NOMO-1 treated with dmso at 0.1 percent for 144 hours (cell line): Measurements from ENCODE around the gene BMP2.

Experiments
- DNase-seq: peaks from one replicate; lab custom pipeline; 2025; ENCODE audit not compliant: unreplicated experiment; lab: John Stamatoyannopoulos, UW

Gene BMP2

DNA sequence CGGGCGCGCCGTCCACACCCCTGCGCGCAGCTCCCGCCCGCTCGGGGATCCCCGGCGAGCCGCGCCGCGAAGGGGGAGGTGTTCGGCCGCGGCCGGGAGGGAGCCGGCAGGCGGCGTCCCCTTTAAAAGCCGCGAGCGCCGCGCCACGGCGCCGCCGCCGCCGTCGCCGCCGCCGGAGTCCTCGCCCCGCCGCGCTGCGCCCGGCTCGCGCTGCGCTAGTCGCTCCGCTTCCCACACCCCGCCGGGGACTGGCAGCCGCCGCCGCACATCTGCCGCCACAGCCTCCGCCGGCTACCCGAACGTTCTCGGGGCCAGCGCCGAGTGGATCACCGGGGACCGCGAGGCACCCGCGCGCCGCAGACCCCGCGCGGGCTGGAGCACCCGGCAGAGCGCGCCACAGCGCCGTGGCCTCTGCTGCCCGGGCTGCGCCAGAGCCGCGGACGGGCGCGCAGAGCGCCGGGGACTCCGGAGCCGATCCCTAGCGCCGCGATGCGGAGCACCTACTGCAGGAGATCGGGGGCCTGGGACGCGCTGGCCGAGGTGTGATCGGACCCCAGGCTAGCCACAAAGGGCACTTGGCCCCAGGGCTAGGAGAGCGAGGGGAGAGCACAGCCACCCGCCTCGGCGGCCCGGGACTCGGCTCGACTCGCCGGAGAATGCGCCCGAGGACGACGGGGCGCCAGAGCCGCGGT lies at the start of gene BMP2:
Gene BMP2, plus strand, starts transcription at position 151 of the 692 bp plus-strand sequence. CDS start 2,441 bp downstream, outside the sequence.
- peak; percentile 29 for DNase-seq

DNA sequence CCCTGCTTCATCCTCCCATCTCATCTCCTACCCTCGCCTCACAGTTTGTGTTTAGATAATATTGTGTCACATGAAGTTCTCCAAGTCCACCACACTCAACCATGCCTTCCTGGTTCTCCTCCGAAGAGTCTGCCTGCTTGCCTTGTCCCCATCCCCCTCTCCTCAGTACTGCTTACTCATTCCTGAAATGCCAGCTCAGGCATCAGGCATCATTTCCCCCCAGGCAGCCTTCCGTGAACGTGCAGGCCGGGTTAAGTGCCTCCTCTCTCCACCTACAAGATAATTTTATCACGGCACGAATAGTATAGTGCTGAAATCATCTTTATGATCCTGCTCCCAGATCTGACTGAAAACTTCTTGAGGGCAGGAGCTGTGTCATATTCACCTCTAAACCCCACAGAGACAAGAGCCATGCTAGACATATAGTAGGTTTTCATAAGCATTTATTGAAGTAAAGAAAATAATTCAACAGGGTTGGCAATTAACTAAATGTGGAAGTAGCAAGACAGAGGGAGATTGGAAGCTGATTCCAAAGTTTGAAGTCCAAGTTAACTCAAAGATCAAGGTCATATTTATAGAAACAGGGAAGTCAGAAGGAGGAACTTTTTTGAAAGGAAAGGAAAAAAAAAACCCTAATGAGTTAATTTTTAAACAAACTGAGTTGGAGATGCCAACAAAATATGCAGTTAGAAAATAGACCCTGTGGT lies 48.7 kb upstream of the BMP2 start:
- DNase-seq: no peak

DNA sequence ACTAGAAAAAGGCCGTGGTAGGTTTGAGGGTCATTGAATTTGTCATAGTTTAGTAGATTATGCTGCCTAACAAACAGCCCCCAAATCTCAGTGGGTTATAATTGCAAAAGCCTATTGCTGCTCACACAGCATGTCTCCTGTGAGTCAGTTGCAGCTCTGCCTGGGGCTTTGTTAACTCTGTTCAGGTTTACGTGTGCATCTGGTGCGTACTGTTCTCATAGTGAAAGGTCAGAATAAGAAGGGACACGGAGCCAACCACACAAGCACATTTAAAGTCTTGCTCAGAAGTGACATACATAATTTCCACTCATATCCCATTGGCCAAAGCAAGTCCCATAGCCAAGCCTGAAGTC lies 48.1 kb upstream of the BMP2 start:
- DNase-seq: no peak

DNA sequence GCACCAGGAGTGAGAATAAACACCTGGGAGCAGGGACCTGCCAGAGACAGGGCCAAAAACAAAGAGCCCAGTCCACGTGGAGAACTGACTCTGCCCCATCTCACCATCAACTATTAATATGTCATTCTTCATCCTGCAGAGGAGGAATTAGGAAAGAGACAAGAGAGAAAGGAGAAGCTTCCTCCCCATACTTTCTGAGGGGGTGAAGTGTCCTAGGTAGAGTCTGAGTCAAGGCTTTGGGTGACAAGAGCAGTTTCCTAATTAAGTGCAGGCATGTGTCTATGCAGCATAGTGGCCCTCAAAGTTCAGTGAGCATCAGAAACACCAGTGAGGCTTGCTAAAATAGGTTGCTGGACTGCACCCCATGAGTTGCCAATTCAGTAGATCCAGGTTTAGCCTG lies 40.7 kb upstream of the BMP2 start:
- DNase-seq: no peak

DNA sequence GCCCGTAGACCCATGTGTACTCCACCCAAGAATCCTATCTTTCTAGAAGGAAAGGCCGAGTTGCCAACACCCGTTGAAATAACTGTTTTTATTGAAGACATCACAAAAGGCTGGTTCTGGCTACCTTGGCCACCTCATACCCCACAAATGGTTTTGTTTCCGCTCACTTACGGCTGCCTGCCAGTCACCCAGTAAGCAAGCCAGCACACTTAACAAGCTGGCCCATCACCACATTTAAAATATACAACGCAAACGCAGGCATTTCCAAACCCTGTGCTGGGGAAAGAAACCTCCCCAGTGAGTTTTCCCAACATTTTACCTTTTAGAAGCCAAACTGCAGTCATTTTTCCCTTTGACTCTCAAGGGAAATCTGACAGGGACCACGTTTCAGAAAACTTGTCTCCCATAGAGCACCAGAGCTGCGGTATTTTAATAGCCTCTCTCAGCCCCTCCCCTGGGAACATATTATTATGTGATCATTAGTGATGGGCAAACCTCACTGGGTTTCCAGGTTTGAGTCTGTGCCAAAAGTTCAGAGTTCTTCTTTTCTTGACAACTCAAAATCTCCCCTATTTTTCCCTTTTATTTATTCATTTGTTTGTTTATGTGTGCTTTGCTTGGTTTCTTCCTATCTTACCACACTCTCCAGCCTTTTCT lies 36.7 kb upstream of the BMP2 start:
- DNase-seq: no peak

DNA sequence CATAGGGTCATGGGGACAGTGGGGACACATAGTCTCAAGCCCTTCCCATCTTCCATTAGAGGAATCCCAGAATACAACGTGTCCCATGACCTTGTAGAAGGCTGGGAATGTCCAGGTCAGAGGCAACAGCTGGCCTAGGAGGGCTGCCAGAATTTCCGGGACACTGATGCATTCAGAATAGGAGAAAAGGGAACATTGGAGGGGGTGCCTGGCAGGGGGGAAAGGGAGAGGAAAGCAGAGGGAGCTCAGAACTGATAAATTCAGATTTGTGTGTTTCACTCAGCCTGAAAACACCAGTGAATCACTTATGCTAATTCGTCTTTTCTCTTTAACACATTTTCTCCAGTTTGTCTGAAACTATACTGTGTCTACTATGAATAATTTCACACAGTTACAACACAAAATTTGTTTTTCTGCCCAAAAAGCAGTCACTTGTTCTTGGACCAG lies 35.5 kb upstream of the BMP2 start:
- no peak for DNase-seq

DNA sequence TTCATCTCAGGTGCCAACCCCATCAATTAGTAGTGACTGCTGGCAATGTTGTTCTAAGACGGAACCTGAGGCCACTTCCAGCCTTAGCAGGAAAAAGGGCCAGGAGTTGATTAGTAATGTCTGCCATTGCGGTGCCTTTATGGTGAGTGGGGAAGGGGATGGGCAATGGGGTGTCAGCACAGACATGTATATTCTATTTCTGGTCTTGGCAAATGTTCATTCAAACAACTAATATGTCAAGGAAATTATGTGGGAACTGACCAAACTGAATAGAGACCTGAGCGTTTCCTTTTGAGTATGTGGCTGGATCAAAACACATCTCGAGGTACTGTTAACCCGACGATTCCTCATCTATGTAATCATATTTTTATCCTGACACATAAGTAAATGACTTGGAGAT lies 34.6 kb upstream of the BMP2 start:
- no peak for DNase-seq

DNA sequence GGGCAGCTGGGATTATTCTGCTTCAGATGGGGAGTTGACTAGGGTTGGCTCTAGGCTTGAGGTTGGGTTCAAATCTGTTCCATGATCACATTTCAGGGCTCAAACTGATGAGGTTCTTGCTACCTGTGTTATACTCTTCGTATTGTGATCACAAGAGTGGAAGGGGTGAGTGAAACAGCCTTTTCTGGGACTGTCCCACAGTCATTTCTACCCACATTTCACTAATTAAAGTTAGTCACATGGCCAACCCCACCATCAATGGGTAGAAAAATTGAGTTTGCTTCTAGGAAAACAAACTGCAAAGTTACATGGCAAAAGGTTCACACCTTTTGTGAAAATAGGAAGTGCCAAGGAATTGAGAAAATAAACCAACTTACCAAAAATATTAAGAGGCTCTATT lies 33.5 kb upstream of the BMP2 start:
- no peak for DNase-seq

DNA sequence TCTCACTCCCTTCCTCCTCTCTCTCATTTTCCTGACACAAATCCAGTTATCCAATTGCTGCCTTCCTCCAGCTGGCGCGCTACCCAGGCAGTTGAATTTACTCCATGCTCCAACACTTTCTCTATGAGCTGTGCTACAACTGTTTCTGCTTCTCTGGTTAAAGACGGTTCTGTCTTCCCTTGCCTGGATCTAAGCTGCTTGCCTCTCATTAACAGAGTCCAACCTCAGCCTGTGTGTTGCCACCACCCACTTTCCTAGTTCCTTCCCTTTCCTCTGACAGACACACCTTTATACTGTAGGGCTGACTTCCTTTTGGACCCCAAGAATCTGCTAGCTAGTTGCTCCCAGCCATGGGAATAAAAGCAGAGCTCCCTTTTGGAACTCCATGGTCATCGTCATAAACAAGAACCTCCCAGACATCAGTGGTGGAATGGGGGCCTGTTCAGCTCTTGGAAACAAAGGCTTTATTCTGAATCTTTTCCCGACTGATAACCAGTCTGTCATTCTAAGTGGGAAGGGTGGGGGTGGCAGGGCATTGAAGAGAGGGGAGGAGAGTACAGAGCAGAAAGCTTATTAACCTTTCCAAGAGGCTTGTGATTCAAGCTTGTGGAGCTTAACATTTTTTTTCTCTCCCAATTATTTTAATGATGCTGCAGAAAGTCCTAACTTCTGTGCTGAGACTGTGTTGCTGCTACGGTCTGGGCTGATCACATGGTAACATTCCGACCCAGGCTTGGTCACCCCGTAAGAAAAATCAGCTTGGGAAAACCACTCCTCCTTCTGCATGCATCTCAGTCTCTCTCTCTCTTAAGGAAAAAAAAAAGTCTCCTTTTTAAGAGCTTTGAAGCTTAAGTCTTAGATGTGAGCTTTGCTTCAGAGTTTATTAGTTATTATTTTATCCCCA lies 31.3 kb upstream of the BMP2 start:
- no peak for DNase-seq

DNA sequence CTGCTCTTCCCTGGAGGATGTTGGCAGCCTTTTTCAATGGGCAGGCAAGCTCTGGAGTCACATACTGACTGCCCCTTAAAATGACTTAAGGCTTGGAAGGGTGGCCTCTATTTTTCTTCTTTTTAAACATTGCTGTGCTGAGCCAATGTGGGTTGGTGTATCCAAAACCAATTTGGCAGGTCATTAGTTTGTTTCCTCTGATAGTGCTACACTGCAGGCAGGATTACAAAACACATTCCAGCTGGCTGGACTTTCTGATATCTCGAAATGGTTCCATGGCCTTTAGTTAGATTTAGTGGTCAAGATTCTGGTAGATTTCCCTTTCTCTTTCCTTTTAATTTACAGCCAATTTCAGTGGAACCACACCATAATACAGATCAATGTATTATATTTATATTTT lies 28.1 kb upstream of the BMP2 start:
- DNase-seq: no peak

DNA sequence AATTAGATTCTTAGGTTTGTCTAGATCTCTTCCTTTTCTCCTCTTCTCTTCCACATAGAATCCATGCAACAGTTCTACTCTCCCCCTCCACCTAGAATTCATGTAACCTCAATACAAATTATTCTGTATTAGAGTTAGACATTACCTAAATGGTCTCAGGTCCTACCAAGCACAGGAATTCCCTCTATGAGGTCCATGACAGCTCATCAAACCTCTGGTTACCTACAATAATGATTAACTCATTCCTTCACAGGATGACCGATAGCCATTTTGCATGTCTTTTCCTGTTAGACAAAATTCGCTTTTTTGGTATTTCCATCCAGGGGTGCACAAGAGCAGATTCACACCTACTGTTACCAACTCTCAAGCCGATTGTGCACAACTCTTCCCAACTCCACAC lies 27.4 kb upstream of the BMP2 start:
- no peak for DNase-seq

DNA sequence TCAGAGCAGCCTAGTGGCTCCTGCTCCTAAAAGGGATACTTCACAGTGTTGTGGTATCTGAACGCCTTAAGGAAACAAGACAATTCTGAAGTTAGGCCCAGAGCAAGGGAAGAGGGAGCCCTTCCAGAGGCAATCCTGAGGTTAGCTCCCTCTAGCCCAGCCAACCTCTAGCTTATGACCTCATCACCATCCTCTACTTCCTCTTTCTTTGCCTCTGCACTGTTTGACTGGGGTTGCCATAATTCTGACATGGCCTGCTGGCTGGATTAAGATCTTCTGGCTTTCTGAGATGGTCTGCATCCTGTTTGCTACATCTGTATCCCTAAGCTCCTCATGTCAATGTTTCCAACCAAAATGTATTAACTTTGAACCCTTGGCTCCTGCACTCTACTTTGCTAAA lies 23.3 kb upstream of the BMP2 start:
- DNase-seq: peak; percentile 28

DNA sequence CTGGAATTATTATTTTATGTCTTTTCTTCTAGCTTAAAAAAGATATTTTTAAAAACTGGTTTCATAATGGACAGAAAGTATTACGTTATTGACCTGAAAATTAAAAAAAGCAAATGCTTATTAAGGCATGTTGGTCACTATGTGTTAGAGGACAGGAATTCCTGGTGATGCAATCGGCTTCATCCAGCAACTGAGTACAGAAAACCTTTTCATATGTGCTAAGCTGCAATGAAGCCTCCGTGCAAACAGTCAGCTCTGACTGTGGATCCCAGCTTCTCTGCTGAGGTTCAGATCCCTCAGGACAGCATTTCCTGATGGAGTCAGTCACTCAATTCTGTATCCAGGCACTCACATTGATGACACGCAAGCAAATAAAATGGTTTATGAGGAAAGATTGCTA lies 22.7 kb upstream of the BMP2 start:
- no peak for DNase-seq

DNA sequence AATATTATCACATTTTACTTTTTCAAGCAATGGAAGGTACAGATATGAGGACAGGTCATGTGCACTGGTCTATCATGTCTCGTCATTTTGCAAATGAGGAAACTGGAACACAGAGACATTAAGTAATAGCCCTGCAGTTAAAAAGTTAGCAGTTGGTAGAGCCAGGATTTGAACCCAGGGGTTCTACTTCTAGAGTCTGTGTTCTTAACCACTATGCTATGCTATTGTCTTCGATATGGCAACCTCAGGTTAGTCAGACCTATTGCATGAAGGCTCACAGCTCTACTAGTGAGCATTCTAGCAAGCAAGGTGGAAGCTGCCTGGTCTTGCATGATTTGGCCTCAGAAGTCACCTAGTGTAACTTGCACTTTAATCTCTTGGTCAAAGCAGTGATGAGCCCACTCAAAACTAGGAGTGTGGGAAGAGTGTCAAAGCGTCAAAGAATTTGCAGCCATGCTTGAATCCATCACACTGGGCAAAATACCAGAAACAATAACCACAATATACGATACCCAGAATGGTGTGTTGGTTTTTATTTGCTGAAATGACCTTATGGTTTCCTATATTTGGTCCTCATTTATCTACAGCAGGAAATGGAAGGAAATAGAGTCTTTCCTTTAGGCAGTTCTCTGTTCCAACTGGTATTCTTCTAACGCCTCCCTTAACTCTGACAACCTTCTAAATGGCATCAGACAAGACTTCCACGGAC lies 20.4 kb upstream of the BMP2 start:
- no peak for DNase-seq

DNA sequence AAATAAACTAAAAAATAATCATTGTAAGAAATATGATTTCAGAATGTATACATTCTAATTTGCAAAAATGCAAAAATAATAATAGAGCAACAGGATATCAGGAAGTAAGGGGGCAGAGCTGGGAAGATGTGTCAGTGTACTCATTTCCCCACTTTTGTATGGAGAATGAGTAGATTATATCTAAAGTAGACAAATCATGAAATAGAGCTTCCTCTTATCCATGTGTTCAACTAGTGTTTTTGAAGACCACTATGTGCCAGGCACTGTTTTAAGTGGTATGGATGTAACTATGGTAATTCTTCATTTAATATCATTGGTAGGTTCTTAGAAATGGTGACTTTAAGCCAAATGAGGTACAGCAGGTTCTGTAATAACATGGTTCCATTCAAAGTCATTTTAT lies 17.0 kb upstream of the BMP2 start:
- DNase-seq: no peak

DNA sequence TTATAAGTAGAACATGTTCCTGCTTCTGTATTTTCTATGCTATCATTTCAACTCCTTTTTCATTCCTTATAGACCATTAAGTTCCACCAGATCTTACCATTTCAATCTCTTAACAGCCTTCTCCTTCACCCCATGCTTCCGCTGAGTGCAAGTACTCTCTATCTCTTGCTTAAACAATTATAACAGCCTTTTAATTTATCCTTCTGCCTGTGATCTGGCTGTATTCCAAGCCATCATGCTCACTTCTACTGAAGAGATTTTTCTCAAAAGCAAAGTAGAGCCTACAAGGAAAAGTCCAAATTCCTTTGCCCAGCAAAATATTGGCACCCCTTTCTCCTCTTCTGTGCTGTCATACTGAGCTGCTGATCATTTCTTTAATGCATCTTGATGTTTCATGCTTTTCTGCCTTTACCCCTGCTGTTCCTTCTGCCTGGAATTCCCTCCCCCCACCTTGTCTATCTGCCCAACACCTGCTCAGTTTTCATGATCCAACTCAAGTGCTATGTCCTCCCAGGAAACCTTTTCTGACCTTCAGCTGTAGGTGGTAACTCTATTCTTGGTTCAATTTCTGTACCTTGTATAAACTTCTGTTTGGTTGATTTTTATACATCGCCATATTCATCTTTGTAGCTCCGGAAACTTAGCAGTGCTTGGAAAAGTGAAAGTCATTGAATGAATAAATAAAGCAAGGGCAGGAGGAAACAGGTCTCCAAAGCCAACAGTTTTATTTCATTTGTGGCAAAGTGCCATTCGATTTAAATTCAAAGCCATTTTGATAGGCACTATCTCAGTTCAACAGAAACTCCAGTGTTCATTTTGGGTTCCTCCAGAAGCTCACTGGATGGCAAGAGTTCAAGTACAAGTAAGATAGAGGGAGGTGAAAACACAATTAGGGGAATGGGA lies 10.5 kb upstream of the BMP2 start:
- DNase-seq: no peak

DNA sequence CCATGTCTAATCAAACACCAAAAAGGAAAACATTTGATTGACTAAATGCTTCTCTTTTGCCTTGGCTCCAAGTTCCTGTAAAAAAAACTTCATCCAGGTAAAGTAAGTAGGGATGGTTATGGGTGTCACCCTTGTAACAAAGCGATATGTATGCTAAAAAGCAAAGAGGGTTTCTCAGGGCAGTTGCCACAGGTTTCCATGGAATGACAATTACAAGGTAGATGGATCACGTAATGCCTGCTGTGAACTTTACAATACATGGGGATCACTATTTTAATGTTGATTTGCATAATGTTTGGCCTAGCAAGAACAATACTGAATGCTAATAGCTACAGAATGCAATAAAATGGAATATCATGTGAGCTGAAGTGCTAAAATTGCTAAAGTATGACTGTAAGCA lies 2.9 kb upstream of the BMP2 start:
- no peak for DNase-seq

DNA sequence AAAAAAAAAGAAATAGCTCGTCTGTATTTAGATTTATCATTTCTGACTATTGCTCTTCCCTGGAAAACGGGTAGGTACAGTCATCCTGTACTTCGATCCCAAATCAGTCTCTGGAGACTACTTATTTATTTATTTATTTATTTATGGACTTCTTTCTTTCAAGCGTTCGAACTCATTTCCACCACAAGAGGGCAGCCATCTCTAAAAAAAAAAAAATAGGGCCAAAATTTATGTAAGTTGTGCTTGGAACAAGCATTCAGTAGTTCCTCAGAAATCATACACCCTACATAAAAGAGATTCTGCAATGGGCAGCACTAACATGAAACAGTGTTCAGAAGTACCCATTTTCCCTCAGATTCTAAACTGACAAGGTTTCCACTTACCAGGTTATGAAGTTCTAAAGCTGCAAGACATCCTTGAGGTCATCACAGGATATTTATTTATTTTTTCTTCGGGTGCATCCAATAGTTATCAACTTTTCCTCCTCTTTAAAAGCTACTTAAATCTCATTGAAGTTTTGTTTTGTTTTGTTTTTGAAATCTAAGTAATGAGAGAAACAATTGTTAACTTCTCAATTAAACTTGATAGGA lies 1.9 kb upstream of the BMP2 start:
- peak; percentile 50 for DNase-seq

DNA sequence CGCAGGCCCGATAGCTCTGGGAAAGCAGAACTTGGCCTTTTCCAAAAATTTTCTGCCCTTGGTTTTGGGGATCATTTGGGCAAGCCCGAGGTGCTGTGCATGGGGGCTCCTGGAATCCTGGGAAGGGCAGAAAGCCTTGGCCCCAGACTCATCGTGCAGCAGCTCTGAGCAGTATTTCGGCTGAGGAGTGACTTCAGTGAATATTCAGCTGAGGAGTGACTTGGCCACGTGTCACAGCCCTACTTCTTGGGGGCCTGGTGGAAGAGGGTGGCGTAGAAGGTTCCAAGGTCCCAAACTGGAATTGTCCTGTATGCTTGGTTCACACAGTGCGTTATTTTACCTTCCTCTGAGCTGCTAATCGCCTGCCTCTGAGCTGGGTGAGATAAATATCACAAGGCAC lies 1.1 kb upstream of the BMP2 start:
- DNase-seq: no peak
